GM23338 (cell line): Measurements from ENCODE around the gene SYNDIG1L. TPM values are rescaled to one million over a fixed set of nuclear protein-coding genes. Genes with fewer than 3 reads are reported as not detected.

Experiments
- ATAC-seq: fragments of 200-7000 bp; cut with Tn5 transposase; 3 replicates; pipeline ENCODE4 v1.9.1; 2020
- DNase-seq: peaks from one replicate; pipeline ENCODE4 v3.0.0-alpha.2; 2015; ENCODE audit warnings: low spot score
- H2AFZ ChIP-seq: fragments of 200-600 bp; sonication (generic); 2 replicates; pipeline ENCODE4 v1.8.0; 2016; ENCODE audit warnings: antibody characterized with exemption, mild to moderate bottlenecking, moderate library complexity
- H3F3A ChIP-seq: fragments of 200-600 bp; sonication (generic); replicated peaks from 2 replicates; pipeline ENCODE4 v1.8.0; 2017; ENCODE audit warnings: antibody characterized with exemption, mixed run types, low read depth
- H3K27ac ChIP-seq: fragments of 200-600 bp; sonication (generic); 2 replicates; pipeline ENCODE4 v1.6.1; 2016; ENCODE audit warnings: low read depth
- H3K27me3 ChIP-seq: fragments of 200-600 bp; sonication (generic); 2 replicates; pipeline ENCODE4 v1.8.0; 2016; ENCODE audit warnings: mild to moderate bottlenecking, mixed run types, moderate library complexity; ENCODE audit not compliant: insufficient read depth
- H3K36me3 ChIP-seq: fragments of 200-600 bp; sonication (generic); 2 replicates; pipeline ENCODE4 v1.8.0; 2016; ENCODE audit warnings: mild to moderate bottlenecking; ENCODE audit not compliant: insufficient read depth
- H3K4me1 ChIP-seq: fragments of 200-600 bp; sonication (generic); 2 replicates; pipeline ENCODE4 v1.8.0; 2016; ENCODE audit warnings: mild to moderate bottlenecking, moderate library complexity; ENCODE audit not compliant: insufficient read depth
- H3K4me2 ChIP-seq: fragments of 200-600 bp; sonication (generic); 2 replicates; pipeline ENCODE4 v1.7.1; 2017; ENCODE audit warnings: mixed run types
- H3K4me3 ChIP-seq: fragments of 200-600 bp; sonication (generic); 2 replicates; pipeline ENCODE4 v1.6.1; 2016; ENCODE audit warnings: mixed run types
- H3K79me2 ChIP-seq: fragments of 200-600 bp; sonication (generic); replicated peaks from 2 replicates; pipeline ENCODE4 v1.8.0; 2017; ENCODE audit warnings: mild to moderate bottlenecking; ENCODE audit not compliant: insufficient read depth
- H3K9me2 ChIP-seq: fragments of 200-600 bp; sonication (generic); 2 replicates; pipeline ENCODE4 v1.8.0; 2017; ENCODE audit not compliant: insufficient read depth
- H4K20me1 ChIP-seq: fragments of 200-600 bp; sonication (generic); replicated peaks from 2 replicates; pipeline ENCODE4 v1.8.0; 2017; ENCODE audit warnings: mild to moderate bottlenecking; ENCODE audit not compliant: insufficient read depth
- H3K27ac Mint-ChIP-seq: 2 replicates; pipeline ENCODE4 v1.8.0; 2020; ENCODE audit warnings: inconsistent platforms, mild to moderate bottlenecking, moderate library complexity, mixed read lengths
- H3K27me3 Mint-ChIP-seq: 3 replicates; pipeline ENCODE4 v1.8.0; 2022; ENCODE audit warnings: low read depth, mild to moderate bottlenecking, moderate library complexity, mixed read lengths, inconsistent platforms; ENCODE audit not compliant: insufficient read depth, poor library complexity
- H3K36me3 Mint-ChIP-seq: 3 replicates; pipeline ENCODE4 v1.8.0; 2021; ENCODE audit warnings: low read depth, mild to moderate bottlenecking, inconsistent platforms, moderate library complexity, mixed read lengths
- H3K4me1 Mint-ChIP-seq: 3 replicates; pipeline ENCODE4 v1.8.0; 2020; ENCODE audit warnings: mild to moderate bottlenecking, inconsistent platforms, mixed read lengths
- H3K4me3 Mint-ChIP-seq: 3 replicates; pipeline ENCODE4 v1.8.0; 2021; ENCODE audit warnings: moderate library complexity, mild to moderate bottlenecking, inconsistent platforms, mixed read lengths
- H3K9me3 Mint-ChIP-seq: 3 replicates; pipeline ENCODE4 v1.8.0; 2020; ENCODE audit warnings: moderate library complexity, mild to moderate bottlenecking, inconsistent platforms, mixed read lengths
- CREB1 ChIP-seq: fragments of 250-450 bp; sonication (Bioruptor Pico); IDR thresholded peaks from 2 replicates; pipeline ENCODE4 v1.5.0; 2020; ENCODE audit warnings: low read depth, mild to moderate bottlenecking, moderate library complexity
- ETS1 ChIP-seq: IDR thresholded peaks from 2 replicates; pipeline ENCODE4 v1.6.1; 2016; ENCODE audit warnings: antibody characterized with exemption
- EZH2 ChIP-seq: fragments of 200-600 bp; sonication (generic); IDR thresholded peaks from one replicate; pipeline ENCODE4 v1.8.0; 2017; ENCODE audit warnings: antibody characterized with exemption, mild to moderate bottlenecking, low read depth; ENCODE audit not compliant: unreplicated experiment
- EZH2phosphoT487 ChIP-seq: fragments of 200-600 bp; sonication (generic); IDR thresholded peaks from one replicate; pipeline ENCODE4 v1.8.1; 2018; ENCODE audit warnings: antibody characterized with exemption; ENCODE audit not compliant: unreplicated experiment
- JUNB ChIP-seq: IDR thresholded peaks from one replicate; pipeline ENCODE4 v1.6.1; 2016; ENCODE audit warnings: antibody characterized with exemption; ENCODE audit not compliant: unreplicated experiment
- NANOG ChIP-seq: IDR thresholded peaks from 2 replicates; pipeline ENCODE4 v1.6.1; 2016; ENCODE audit warnings: antibody characterized with exemption, borderline replicate concordance
- POLR2AphosphoS5 ChIP-seq: IDR thresholded peaks from 2 replicates; pipeline ENCODE4 v1.6.1; 2016; ENCODE audit warnings: antibody characterized with exemption, low read depth
- REST ChIP-seq: IDR thresholded peaks from one replicate; pipeline ENCODE4 v1.6.1; 2018; ENCODE audit warnings: antibody characterized with exemption; ENCODE audit not compliant: unreplicated experiment
- STAT1 ChIP-seq: IDR thresholded peaks from one replicate; pipeline ENCODE4 v1.6.1; 2016; ENCODE audit warnings: antibody characterized with exemption; ENCODE audit not compliant: unreplicated experiment
- ZNF114 ChIP-seq: fragments of 250-450 bp; sonication (Bioruptor Pico); IDR thresholded peaks from 2 replicates; pipeline ENCODE4 v1.5.0; 2020; ENCODE audit warnings: mild to moderate bottlenecking, moderate library complexity
- ZNF331 ChIP-seq: fragments of 250-450 bp; sonication (Bioruptor Pico); IDR thresholded peaks from 2 replicates; pipeline ENCODE4 v1.5.0; 2020; ENCODE audit warnings: low read depth, mild to moderate bottlenecking, moderate library complexity
- polyA plus RNA-seq: library from polyadenylated mRNA; unstranded; fragments of >200 nt; fragmentation: Nextera tagmentation; extraction: Ambion mirVana; gene quantifications from 2 replicates; pipeline ENCODE4 v1.2.1, GENCODE V29; 2016
- total RNA-seq: library from RNA; depleted of rRNA; stranded (reverse); fragments of >200 nt; shearing (Covaris generic); gene quantifications from 2 replicates; pipeline ENCODE4 v1.2.3, GENCODE V29; 2014
- TF ChIP-seq, protein P1 (sequence below), 2 experiments: fragments of 200-600 bp in 1 of 2; sonication (generic) in 1 of 2; conservative IDR thresholded peaks; 2 replicates each; pipeline versions ENCODE4 v1.5.1 to v1.6.1; 2016 to 2017; ENCODE audit warnings: antibody characterized with exemption in 2 of 2, low read depth in 2 of 2, mild to moderate bottlenecking in 2 of 2, moderate library complexity in 1 of 2
- TF ChIP-seq, protein P2 (sequence below): fragments of 250-450 bp; sonication (Bioruptor Pico); IDR thresholded peaks from 2 replicates; pipeline ENCODE4 v1.5.0; 2020; ENCODE audit warnings: mild to moderate bottlenecking, moderate library complexity

The SYNDIG1L gene
- total and polyA plus RNA-seq, 2 experiments from 2014 or later: 0.65 to 2.1 TPM

GRCh38 chr14:74395094-74395493 is 30.9 kb downstream of the SYNDIG1L start:
- no peaks in the 10 kb centered on the region for H3K79me2 ChIP-seq
- H3K4me2 ChIP-seq: no peak overlapping the region
- Mint-ChIP-seq H3K9me3 (no peaks in the 10 kb centered on the region), H3K27me3 (peaks cover 13% of the 10 kb centered on the region), H3K27ac (no peak overlapping the region), H3K36me3 (no peaks in the 10 kb centered on the region), H3K4me1 (peaks cover 30% of the 10 kb centered on the region), H3K4me3 (no peak overlapping the region)
- no peaks in the 10 kb centered on the region for H4K20me1 ChIP-seq
- H3K4me1 ChIP-seq: peaks cover 14% of the 10 kb centered on the region
- no peaks in the 10 kb centered on the region for H3K27me3 ChIP-seq
- ATAC-seq: peak; percentile 17; the same call in 2 of the 3 replicates
- no peaks in the 10 kb centered on the region for H3K36me3 ChIP-seq
- H2AFZ ChIP-seq: no peak overlapping the region
- no peak overlapping the region for H3K4me3 ChIP-seq
- no peak overlapping the region for H3K27ac ChIP-seq
- 0 out of 2 replicates have a peak, but pooled peaks cover 6% of the 10 kb centered on the region for H3F3A ChIP-seq
- no peaks in the 10 kb centered on the region for H3K9me2 ChIP-seq
- TF ChIP-seq ETS1: no peak
- no peak for TF ChIP-seq ZNF114 (CRISPR knock-in tag)
- TF ChIP-seq, protein P1, sequence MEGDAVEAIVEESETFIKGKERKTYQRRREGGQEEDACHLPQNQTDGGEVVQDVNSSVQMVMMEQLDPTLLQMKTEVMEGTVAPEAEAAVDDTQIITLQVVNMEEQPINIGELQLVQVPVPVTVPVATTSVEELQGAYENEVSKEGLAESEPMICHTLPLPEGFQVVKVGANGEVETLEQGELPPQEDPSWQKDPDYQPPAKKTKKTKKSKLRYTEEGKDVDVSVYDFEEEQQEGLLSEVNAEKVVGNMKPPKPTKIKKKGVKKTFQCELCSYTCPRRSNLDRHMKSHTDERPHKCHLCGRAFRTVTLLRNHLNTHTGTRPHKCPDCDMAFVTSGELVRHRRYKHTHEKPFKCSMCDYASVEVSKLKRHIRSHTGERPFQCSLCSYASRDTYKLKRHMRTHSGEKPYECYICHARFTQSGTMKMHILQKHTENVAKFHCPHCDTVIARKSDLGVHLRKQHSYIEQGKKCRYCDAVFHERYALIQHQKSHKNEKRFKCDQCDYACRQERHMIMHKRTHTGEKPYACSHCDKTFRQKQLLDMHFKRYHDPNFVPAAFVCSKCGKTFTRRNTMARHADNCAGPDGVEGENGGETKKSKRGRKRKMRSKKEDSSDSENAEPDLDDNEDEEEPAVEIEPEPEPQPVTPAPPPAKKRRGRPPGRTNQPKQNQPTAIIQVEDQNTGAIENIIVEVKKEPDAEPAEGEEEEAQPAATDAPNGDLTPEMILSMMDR (conservative IDR thresholded peaks at IDR 0.05; ENCODE audit: low read depth in 2 of 2): no peak
- no peak for TF ChIP-seq EZH2
- no peak for TF ChIP-seq NANOG
- no peak for TF ChIP-seq REST
- TF ChIP-seq, protein P2, sequence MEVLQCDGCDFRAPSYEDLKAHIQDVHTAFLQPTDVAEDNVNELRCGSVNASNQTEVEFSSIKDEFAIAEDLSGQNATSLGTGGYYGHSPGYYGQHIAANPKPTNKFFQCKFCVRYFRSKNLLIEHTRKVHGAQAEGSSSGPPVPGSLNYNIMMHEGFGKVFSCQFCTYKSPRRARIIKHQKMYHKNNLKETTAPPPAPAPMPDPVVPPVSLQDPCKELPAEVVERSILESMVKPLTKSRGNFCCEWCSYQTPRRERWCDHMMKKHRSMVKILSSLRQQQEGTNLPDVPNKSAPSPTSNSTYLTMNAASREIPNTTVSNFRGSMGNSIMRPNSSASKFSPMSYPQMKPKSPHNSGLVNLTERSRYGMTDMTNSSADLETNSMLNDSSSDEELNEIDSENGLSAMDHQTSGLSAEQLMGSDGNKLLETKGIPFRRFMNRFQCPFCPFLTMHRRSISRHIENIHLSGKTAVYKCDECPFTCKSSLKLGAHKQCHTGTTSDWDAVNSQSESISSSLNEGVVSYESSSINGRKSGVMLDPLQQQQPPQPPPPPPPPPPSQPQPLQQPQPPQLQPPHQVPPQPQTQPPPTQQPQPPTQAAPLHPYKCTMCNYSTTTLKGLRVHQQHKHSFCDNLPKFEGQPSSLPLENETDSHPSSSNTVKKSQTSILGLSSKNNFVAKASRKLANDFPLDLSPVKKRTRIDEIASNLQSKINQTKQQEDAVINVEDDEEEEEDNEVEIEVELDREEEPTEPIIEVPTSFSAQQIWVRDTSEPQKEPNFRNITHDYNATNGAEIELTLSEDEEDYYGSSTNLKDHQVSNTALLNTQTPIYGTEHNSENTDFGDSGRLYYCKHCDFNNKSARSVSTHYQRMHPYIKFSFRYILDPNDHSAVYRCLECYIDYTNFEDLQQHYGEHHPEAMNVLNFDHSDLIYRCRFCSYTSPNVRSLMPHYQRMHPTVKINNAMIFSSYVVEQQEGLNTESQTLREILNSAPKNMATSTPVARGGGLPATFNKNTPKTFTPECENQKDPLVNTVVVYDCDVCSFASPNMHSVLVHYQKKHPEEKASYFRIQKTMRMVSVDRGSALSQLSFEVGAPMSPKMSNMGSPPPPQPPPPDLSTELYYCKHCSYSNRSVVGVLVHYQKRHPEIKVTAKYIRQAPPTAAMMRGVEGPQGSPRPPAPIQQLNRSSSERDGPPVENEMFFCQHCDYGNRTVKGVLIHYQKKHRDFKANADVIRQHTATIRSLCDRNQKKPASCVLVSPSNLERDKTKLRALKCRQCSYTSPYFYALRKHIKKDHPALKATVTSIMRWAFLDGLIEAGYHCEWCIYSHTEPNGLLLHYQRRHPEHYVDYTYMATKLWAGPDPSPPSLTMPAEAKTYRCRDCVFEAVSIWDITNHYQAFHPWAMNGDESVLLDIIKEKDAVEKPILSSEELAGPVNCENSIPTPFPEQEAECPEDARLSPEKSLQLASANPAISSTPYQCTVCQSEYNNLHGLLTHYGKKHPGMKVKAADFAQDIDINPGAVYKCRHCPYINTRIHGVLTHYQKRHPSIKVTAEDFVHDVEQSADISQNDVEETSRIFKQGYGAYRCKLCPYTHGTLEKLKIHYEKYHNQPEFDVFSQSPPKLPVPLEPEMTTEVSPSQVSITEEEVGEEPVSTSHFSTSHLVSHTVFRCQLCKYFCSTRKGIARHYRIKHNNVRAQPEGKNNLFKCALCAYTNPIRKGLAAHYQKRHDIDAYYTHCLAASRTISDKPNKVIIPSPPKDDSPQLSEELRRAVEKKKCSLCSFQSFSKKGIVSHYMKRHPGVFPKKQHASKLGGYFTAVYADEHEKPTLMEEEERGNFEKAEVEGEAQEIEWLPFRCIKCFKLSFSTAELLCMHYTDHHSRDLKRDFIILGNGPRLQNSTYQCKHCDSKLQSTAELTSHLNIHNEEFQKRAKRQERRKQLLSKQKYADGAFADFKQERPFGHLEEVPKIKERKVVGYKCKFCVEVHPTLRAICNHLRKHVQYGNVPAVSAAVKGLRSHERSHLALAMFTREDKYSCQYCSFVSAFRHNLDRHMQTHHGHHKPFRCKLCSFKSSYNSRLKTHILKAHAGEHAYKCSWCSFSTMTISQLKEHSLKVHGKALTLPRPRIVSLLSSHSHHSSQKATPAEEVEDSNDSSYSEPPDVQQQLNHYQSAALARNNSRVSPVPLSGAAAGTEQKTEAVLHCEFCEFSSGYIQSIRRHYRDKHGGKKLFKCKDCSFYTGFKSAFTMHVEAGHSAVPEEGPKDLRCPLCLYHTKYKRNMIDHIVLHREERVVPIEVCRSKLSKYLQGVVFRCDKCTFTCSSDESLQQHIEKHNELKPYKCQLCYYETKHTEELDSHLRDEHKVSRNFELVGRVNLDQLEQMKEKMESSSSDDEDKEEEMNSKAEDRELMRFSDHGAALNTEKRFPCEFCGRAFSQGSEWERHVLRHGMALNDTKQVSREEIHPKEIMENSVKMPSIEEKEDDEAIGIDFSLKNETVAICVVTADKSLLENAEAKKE (CRISPR knock-in tag): no peak
- no peak for TF ChIP-seq STAT1
- no peak for TF ChIP-seq JUNB
- no peak for TF ChIP-seq CREB1 (CRISPR knock-in tag)
- no peak for TF ChIP-seq POLR2AphosphoS5
- no peak for TF ChIP-seq ZNF331 (CRISPR knock-in tag)
- no peak for TF ChIP-seq EZH2phosphoT487
- DNase-seq: no peak
